Stimulated activated CD8-positive, alpha-beta memory T cell treated with anti-CD3 and anti-CD28 coated beads, Interleukin-4, amount 100 ng/mL, for 1 hour (primary cell): ENCODE data around the gene E4F1.

Source experiments
- DNase-seq, 2 donors: peaks; one replicate each; pipeline ENCODE4 v3.0.0-alpha.2; 2020; ENCODE audit warnings: low read depth in 2 of 2, low spot score in 1 of 2

The E4F1 gene

GRCh38 chr16:2223221-2223941 is at the start of gene E4F1:
Gene E4F1, plus strand, starts transcription at chr16:2223591. Its CDS starts 23 bp downstream, at chr16:2223614.
- DNase-seq, result peak; percentile 97

GRCh38 chr16:2173916-2174315 is 49.5 kb upstream of the E4F1 start:
- DNase-seq, result no peak

- no peak for DNase-seq
Observed at GRCh38 chr16:2174396-2175131, 48.8 kb upstream of the E4F1 start.

- DNase-seq, result no peak
Observed at GRCh38 chr16:2175454-2175853, 47.9 kb upstream of the E4F1 start.

- no peak for DNase-seq
Observed at GRCh38 chr16:2176047-2176446, 47.3 kb upstream of the E4F1 start.

- DNase-seq, result no peak
Observed at GRCh38 chr16:2177101-2177500, 46.3 kb upstream of the E4F1 start.

GRCh38 chr16:2177561-2177960 is 45.8 kb upstream of the E4F1 start:
- DNase-seq, result no peak

GRCh38 chr16:2178321-2179106 is 44.9 kb upstream of the E4F1 start:
- DNase-seq, result no peak

GRCh38 chr16:2179107-2179501 is 44.3 kb upstream of the E4F1 start:
- no peak for DNase-seq

GRCh38 chr16:2179576-2179975 is 43.8 kb upstream of the E4F1 start:
- DNase-seq, result no peak

GRCh38 chr16:2180461-2180860 is 42.9 kb upstream of the E4F1 start:
- no peak for DNase-seq

- no peak for DNase-seq
Observed at GRCh38 chr16:2180962-2181923, 42.1 kb upstream of the E4F1 start.

GRCh38 chr16:2181952-2182351 is 41.4 kb upstream of the E4F1 start:
- no peak for DNase-seq

- no peak for DNase-seq
Observed at GRCh38 chr16:2183671-2184070, 39.7 kb upstream of the E4F1 start.

- DNase-seq, result no peak
Observed at GRCh38 chr16:2184346-2184745, 39.0 kb upstream of the E4F1 start.

GRCh38 chr16:2184962-2185361 is 38.4 kb upstream of the E4F1 start:
- no peak for DNase-seq

- DNase-seq, result no peak
Observed at GRCh38 chr16:2186064-2186463, 37.3 kb upstream of the E4F1 start.

- no peak for DNase-seq
Observed at GRCh38 chr16:2186505-2186904, 36.9 kb upstream of the E4F1 start.

GRCh38 chr16:2187212-2187611 is 36.2 kb upstream of the E4F1 start:
- no peak for DNase-seq

- no peak for DNase-seq
Observed at GRCh38 chr16:2188395-2188794, 35.0 kb upstream of the E4F1 start.
